Activated CD4-positive, alpha-beta T cell treated with anti-CD3 and anti-CD28 coated beads, Interleukin-2, Interleukin-4, amounts not matched to agents 100 ng/mL and 50 ng/mL, durations not matched to agents 16 hours and 8 hours (primary cell): ENCODE measurements around the gene IQGAP2.
"Not testable (repeated sequence)": the region's sequence is repeated elsewhere in the genome, so short reads cannot be mapped to it uniquely, and the experiment has no call there.

Experiments
- DNase-seq: peaks from one replicate; pipeline ENCODE4 v3.0.0-alpha.2; 2020; ENCODE audit warnings: low spot score

Gene IQGAP2

GRCh38 chr5:76579166-76579937, 176.3 kb downstream of the IQGAP2 start:
- DNase-seq = no peak

- no peak for DNase-seq
These were observed 177.9 kb downstream of the IQGAP2 start for GRCh38 chr5:76580981-76581380.

GRCh38 chr5:76582230-76583162, 179.4 kb downstream of the IQGAP2 start:
- peak; percentile 53 for DNase-seq

GRCh38 chr5:76583163-76584047, 180.3 kb downstream of the IQGAP2 start:
- no peak for DNase-seq

- no peak for DNase-seq
These were observed 182.7 kb downstream of the IQGAP2 start for GRCh38 chr5:76585783-76586217.

- no peak for DNase-seq
These were observed 183.4 kb downstream of the IQGAP2 start for GRCh38 chr5:76586531-76586930.

- peak; percentile 41 for DNase-seq
These were observed 186.9 kb downstream of the IQGAP2 start for GRCh38 chr5:76590027-76590426.

GRCh38 chr5:76591366-76591765, 188.3 kb downstream of the IQGAP2 start:
- DNase-seq = no peak

GRCh38 chr5:76592692-76593091, 189.6 kb downstream of the IQGAP2 start:
- DNase-seq = no peak

- DNase-seq = no peak
These were observed 191.0 kb downstream of the IQGAP2 start for GRCh38 chr5:76594107-76594506.

- DNase-seq = no peak
These were observed 192.8 kb downstream of the IQGAP2 start for GRCh38 chr5:76595755-76596481.

GRCh38 chr5:76598531-76598930, 195.4 kb downstream of the IQGAP2 start:
- DNase-seq = no peak

- DNase-seq = no peak
These were observed 197.6 kb downstream of the IQGAP2 start for GRCh38 chr5:76600716-76601115.

GRCh38 chr5:76601470-76601869, 198.4 kb downstream of the IQGAP2 start:
- peak; percentile 66 for DNase-seq

- DNase-seq = no peak
These were observed 199.1 kb downstream of the IQGAP2 start for GRCh38 chr5:76602094-76602726.

GRCh38 chr5:76603991-76604390, 200.9 kb downstream of the IQGAP2 start:
- DNase-seq = not testable (repeated sequence)

- no peak for DNase-seq
These were observed 201.8 kb downstream of the IQGAP2 start for GRCh38 chr5:76604838-76605237.

- DNase-seq = no peak
These were observed 203.6 kb downstream of the IQGAP2 start for GRCh38 chr5:76606701-76607100.

- no peak for DNase-seq
These were observed 204.3 kb downstream of the IQGAP2 start for GRCh38 chr5:76607353-76607871.

- no peak for DNase-seq
These were observed 205.7 kb downstream of the IQGAP2 start for GRCh38 chr5:76608833-76609232.

- no peak for DNase-seq
These were observed 207.1 kb downstream of the IQGAP2 start for GRCh38 chr5:76610196-76610595.
